ENCODE measurements around the gene OLFML2B.

The OLFML2B gene

DNA sequence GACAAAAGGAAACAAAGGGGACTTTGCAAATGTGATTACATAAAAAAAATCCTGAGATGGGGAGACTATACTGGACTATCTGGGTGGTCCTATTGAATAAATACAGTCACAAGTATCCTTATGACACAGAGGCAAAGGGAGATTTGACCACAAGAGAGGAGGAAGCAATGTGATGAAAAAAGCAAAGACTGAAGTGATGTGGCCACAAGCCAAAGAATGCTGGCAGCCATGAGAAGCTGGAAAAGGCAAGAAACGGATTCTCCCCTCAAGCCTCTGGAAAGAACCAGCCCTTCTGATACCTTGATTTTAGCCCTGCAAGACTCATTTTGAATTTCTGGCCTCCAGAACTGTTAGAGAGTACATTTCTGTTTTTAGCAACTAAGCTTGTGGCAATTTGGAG, 36.4 kb downstream of the OLFML2B start:
- H3K4me3 ChIP-seq (replicated peaks; ENCODE audit: low read depth, low read length): no peak overlapping the region
- TF ChIP-seq, protein P1, sequence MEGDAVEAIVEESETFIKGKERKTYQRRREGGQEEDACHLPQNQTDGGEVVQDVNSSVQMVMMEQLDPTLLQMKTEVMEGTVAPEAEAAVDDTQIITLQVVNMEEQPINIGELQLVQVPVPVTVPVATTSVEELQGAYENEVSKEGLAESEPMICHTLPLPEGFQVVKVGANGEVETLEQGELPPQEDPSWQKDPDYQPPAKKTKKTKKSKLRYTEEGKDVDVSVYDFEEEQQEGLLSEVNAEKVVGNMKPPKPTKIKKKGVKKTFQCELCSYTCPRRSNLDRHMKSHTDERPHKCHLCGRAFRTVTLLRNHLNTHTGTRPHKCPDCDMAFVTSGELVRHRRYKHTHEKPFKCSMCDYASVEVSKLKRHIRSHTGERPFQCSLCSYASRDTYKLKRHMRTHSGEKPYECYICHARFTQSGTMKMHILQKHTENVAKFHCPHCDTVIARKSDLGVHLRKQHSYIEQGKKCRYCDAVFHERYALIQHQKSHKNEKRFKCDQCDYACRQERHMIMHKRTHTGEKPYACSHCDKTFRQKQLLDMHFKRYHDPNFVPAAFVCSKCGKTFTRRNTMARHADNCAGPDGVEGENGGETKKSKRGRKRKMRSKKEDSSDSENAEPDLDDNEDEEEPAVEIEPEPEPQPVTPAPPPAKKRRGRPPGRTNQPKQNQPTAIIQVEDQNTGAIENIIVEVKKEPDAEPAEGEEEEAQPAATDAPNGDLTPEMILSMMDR (IDR thresholded peaks at IDR 0.05; ENCODE audit: low read length, missing control alignments): no peak
- no peak for DNase-seq (ENCODE audit: low read depth)

DNA sequence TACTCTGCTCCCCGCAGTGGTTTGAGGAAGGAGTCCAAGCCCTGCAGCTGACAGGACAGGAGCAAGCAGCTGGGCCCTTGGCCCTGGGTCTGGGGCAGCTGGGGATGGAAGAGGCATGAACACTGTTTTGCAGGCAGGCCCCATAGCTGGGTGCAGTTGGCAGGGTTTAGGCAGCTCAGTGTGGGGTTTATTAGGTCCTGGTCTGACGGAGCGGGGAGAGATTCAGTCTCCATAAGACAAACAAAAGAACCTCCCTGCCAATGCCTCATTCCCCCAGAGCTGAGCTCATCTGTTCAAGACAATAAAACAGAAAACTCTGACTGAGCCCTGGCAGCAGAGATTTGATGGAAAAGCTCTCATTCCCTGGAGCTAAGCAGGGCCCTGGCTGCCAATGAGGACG, 37.3 kb downstream of the OLFML2B start:
- no peak for DNase-seq (ENCODE audit: low read depth)
- H3K4me3 ChIP-seq (replicated peaks; ENCODE audit: low read depth, low read length): no peak overlapping the region
- TF ChIP-seq, protein P1 (IDR thresholded peaks at IDR 0.05; ENCODE audit: low read length, missing control alignments): no peak

DNA sequence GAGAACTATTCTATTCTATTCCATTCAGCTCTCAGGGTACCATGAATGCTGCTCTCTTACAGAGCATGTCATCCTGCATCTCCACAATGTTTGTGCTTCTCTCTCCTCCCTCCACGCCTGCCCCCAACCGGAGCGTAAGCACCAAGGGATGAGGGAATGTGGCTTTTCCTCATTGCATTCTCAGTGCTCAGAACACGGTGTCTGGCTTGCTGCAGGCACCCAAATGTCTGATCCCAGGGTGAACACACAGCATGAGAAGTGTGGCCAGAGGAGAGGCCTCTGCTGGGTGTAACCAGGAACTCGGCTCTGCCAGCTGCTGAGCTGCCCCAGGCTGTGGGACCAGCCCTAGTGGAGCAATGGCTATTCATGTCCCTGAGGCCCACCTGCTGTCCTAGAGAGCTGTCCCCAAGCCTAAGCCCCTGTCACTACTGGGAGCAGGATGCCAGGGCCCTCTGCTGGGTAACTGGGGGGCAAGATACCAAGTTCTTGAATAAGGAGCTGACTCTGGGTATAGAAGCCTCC, 38.3 kb downstream of the OLFML2B start:
- TF ChIP-seq, protein P1 (IDR thresholded peaks at IDR 0.05; ENCODE audit: low read length, missing control alignments): no peak
- H3K4me3 ChIP-seq (replicated peaks; ENCODE audit: low read depth, low read length): no peak overlapping the region
- DNase-seq (ENCODE audit: low read depth): no peak

DNA sequence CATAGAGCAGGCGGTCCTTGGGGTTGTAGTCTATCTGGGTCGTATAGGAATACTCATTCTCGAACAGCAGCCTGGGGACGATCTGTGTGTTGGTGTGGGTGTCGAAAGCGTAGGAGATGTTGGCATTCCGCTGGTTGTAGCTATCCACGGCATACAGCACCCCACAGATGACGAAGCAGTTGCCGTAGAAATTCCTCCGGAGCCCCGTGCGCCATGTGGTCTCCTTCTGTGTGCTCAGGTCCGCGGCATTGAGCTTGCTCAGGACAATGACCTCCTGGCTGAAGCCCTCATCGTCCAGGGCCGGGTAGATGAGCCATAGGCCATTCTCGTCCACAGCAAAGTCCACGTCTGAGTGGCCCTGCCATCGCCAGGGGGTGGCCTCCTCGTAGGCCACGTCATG, 39.9 kb downstream of the OLFML2B start:
- no peak overlapping the region for H3K4me3 ChIP-seq (replicated peaks; ENCODE audit: low read depth, low read length)
- TF ChIP-seq, protein P1 (IDR thresholded peaks at IDR 0.05; ENCODE audit: low read length, missing control alignments): no peak
- no peak for DNase-seq (ENCODE audit: low read depth)

DNA sequence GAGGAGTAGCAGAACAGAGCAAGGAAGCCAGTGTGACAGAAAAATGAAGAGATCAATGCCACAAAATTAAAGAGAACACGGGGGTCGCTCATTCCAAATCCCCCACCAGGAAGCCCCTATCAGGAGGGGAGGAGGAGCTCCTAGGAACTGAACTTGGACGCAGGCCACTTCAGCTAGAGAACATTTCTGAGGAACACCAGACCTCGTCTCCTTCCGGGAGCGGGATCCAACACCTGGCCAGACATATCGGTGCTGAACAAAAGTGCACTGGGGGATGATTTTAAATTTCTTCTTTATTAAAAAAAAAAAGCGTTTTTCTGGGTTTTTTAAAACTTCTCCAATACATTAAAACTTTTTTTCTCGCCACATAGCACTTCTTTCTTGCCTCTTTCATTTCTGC, 40.8 kb downstream of the OLFML2B start:
- H3K4me3 ChIP-seq (replicated peaks; ENCODE audit: low read depth, low read length): no peak overlapping the region
- no peak for DNase-seq (ENCODE audit: low read depth)
- TF ChIP-seq, protein P1 (IDR thresholded peaks at IDR 0.05; ENCODE audit: low read length, missing control alignments): no peak

DNA sequence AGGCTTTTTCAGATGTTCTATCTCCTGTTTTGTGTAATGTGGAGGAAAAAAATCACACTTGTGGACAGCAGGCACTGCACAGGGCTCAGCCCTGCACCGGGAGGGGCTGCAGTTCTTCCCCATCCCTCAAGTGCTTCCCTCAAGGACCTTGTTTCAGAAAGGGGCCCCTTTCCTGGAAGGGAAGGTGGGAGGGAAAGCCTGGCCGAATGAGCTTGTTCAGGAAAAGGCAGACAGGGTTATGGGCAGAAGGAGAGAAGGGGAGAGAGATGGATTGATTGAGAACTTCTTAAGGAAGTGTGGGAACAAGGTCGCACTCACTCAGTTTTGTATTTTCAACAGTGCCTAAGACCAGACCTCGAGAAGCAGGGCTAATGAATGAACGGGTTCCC, 41.2 kb downstream of the OLFML2B start:
- TF ChIP-seq, protein P1 (IDR thresholded peaks at IDR 0.05; ENCODE audit: low read length, missing control alignments): no peak
- no peak overlapping the region for H3K4me3 ChIP-seq (replicated peaks; ENCODE audit: low read depth, low read length)
- no peak for DNase-seq (ENCODE audit: low read depth)

DNA sequence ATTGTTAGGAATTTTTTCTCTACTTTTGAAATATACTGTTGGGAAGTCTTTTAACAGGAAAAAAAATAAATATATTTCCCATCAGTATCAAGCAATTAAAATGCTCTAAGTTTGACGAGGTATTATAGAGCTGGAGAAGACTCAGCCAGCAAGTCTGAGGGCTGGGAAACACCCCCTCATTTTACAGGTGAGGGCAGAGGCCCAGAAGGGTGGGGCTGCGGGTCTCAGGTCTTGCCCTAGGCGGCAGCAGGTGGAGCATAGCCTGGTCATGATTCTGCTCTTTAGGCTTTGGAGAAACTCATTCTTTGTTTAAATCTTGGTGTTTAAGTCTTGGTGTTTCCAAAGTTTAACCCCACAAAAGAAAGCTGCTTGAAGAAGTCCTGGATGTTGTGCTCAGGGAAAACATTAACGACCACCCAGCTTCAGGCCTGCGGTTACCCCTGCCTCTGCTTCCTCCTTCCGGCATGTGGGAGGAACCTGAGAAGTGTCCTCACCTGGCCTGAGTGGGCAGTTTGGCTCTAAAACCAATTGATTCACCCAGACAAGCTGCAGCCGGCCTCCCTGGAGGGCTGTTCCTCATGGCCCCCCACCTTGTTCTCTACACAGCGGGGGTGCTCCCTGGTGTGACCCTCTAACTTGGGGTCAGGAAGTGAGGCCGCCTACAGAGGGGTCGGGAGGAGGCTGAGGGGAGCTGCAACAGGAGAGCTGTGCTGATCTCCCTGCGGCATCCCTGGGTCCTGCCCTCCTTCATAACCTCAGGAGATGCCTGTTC, 41.7 kb downstream of the OLFML2B start:
- TF ChIP-seq, protein P1 (IDR thresholded peaks at IDR 0.05; ENCODE audit: low read length, missing control alignments): no peak
- no peak for DNase-seq (ENCODE audit: low read depth)
- no peak overlapping the region for H3K4me3 ChIP-seq (replicated peaks; ENCODE audit: low read depth, low read length)

Data from fibroblast of pulmonary artery (primary cell).